Ovary (tissue), 3 donors: ENCODE data around the gene KLHL9.

ENCODE experiments used
- EP300 ChIP-seq: sonication (generic); formaldehyde crosslinking; IDR thresholded peaks from one replicate; pipeline ENCODE4 v1.6.1; 2017; ENCODE audit warnings: antibody characterized with exemption
- POLR2A ChIP-seq: fragments of 450-650 bp; IDR thresholded peaks from one replicate; pipeline ENCODE4 v1.6.1; 2017; ENCODE audit warnings: antibody characterized with exemption, mild to moderate bottlenecking, moderate library complexity
- TF ChIP-seq, protein P1 (sequence below), 3 donors: fragments of 450-650 bp in 2 of 3; fragments of 200-600 bp in 1 of 3; IDR thresholded peaks; one replicate each; pipeline versions ENCODE4 v1.5.1 to v1.8.0; 2016 to 2022; ENCODE audit warnings: antibody characterized with exemption in 3 of 3, mild to moderate bottlenecking in 1 of 3
- donor health status: DM: no; HTN: no; CAD: no.

- TF ChIP-seq, protein P1, sequence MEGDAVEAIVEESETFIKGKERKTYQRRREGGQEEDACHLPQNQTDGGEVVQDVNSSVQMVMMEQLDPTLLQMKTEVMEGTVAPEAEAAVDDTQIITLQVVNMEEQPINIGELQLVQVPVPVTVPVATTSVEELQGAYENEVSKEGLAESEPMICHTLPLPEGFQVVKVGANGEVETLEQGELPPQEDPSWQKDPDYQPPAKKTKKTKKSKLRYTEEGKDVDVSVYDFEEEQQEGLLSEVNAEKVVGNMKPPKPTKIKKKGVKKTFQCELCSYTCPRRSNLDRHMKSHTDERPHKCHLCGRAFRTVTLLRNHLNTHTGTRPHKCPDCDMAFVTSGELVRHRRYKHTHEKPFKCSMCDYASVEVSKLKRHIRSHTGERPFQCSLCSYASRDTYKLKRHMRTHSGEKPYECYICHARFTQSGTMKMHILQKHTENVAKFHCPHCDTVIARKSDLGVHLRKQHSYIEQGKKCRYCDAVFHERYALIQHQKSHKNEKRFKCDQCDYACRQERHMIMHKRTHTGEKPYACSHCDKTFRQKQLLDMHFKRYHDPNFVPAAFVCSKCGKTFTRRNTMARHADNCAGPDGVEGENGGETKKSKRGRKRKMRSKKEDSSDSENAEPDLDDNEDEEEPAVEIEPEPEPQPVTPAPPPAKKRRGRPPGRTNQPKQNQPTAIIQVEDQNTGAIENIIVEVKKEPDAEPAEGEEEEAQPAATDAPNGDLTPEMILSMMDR (IDR thresholded peaks at IDR 0.05): no peak
- no peak for TF ChIP-seq EP300
- no peak for TF ChIP-seq POLR2A
Measured at GRCh38 chr9:21362287-21362686, 27.1 kb upstream of the KLHL9 start.
